SK-N-MC (cell line): ENCODE measurements around the gene PDLIM3.

ENCODE experiments used
- EZH2 ChIP-seq: fragments of 200-600 bp; sonication (generic); IDR thresholded peaks from one replicate; pipeline ENCODE4 v1.6.1; 2017; ENCODE audit warnings: antibody characterized with exemption
- FOXP2 ChIP-seq: optimal IDR thresholded peaks from 2 replicates; pipeline ENCODE3; 2011; ENCODE audit warnings: mild to moderate bottlenecking, moderate library complexity; ENCODE audit not compliant: insufficient read depth; ENCODE audit errors: extremely low read length, control extremely low read depth
- POLR2AphosphoS5 ChIP-seq: IDR thresholded peaks from 2 replicates; pipeline ENCODE4 v1.6.1; 2012; ENCODE audit warnings: mild to moderate bottlenecking, low read depth, low read length, borderline replicate concordance

GRCh38 chr4:185523862-185524261, 11.4 kb downstream of the PDLIM3 start:
- no peak for TF ChIP-seq POLR2AphosphoS5
- TF ChIP-seq EZH2, result no peak
- TF ChIP-seq FOXP2, result no peak
